ENCODE results near the gene PIERCE2.
"Not testable (repeated sequence)": the region's sequence is repeated elsewhere in the genome, so short reads cannot be mapped to it uniquely, and the experiment has no call there.

The PIERCE2 gene, protein sequence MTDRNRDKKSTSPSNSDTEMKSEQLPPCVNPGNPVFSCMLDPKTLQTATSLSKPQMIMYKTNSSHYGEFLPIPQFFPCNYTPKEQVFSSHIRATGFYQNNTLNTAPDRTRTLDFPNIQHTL

GRCh38 chr15:55408012-55408928, at the start of gene PIERCE2, which contains the start of gene CCPG1:
Gene PIERCE2 (plus strand): TSS chr15:55408495. CDS start chr15:55408769, 274 bp downstream.
Gene CCPG1 (minus strand): TSS chr15:55408359. CDS start chr15:55389424, 18,935 bp downstream.
- DNase-seq, result peak; percentile 69 to 84

- no peak for DNase-seq
Measured at GRCh38 chr15:55360256-55360655, 48.0 kb upstream of the PIERCE2 start.

DNA sequence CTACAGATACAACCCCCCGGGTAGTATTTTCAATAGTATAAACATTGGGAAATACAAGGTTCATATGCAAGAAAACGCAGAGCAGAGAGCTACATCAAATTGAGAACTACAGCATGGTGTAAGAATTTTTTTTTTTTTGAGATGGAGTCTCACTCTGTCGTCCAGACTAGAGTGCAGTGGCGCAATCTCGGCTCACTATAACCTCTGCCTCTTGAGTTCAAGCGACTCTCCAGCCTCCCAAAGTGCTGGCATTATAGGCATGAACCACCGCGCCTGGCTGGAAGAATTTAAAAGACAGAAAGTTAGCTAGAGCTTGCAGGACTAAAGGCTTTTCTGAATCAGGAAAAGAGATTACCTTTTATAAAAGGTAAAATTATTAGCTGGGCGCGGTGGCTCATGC, 47.2 kb upstream of the PIERCE2 start:
- DNase-seq, result no peak

- no peak for DNase-seq
Measured at GRCh38 chr15:55362641-55363040, 45.7 kb upstream of the PIERCE2 start.

GRCh38 chr15:55366981-55367380, 41.3 kb upstream of the PIERCE2 start:
- no peak for DNase-seq

DNA sequence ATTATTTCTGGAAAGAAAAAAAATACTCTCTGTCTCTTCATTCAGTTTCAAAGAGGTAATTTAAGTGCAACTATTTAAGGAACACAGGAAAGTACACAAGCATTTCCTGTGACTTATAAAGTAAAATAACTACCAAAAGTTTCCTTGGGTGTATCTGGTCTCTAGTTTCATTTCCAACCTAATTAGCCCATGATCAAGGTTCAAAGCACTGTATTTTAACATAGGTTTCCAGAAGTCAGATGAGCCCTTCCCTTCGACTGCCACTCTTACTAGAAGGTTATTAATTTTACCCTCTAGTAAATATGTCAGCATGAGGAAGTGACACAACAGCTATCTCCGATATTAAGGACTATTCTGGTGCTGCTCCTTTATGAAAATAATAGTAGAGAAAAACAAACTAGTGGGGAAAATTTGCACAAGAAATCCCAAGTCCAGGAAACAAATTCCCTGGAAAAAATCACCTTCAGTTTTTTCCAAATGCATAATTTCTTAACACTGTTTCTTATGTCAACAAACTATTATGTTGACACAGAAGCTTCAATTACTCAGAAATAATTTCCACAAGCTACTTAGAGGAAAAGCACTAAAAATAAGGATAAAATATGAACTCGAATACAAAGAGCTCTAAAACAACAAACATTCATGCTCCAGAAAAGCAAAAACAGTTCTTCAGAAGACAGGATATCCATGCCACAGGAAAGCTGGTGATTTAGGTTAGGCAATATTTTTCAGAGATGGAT, 35.4 kb upstream of the PIERCE2 start:
- no peak for DNase-seq

DNA sequence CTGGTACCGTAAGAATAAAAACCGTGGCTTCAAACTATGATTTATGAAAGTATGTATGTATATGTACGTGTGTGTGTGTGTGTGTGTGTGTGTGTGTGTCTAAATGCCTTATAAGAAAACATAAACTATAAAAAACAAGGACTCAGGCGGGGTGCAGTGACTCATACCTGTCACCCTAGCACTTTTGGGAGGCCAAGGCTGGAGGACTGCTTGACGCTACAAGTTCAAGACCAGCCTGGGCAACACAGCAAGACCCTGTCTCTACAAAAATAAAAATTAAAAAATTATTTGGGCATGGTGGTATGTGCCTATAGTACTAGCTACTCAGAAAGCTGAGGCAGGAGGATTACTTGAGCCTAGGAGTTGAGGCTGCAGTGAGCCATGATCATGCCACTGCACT, 29.2 kb upstream of the PIERCE2 start:
- DNase-seq, result no peak

DNA sequence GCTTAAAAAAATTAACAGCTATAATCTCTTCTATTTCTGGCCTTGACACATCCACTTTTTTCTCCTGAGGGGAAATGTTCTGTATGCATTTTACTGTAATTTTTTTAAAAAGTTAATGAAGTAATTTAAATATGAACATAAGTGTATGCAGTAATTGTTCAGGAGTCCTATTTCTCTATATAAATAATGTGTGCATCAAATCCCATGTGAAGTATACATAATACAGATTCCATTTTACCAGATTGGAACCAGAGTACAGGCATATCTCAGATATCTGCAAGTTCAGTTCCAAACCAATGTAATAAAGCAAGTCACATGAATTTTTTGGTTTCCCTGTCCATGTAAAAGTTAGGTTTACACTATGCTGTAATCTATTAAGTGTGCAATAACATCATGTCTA, 26.7 kb upstream of the PIERCE2 start:
- no peak for DNase-seq

GRCh38 chr15:55383687-55384086, 24.6 kb upstream of the PIERCE2 start:
- no peak for DNase-seq

GRCh38 chr15:55387027-55387426, 21.3 kb upstream of the PIERCE2 start:
- no peak for DNase-seq

- DNase-seq, result no peak
Measured at GRCh38 chr15:55389264-55389607, 19.1 kb upstream of the PIERCE2 start.

DNA sequence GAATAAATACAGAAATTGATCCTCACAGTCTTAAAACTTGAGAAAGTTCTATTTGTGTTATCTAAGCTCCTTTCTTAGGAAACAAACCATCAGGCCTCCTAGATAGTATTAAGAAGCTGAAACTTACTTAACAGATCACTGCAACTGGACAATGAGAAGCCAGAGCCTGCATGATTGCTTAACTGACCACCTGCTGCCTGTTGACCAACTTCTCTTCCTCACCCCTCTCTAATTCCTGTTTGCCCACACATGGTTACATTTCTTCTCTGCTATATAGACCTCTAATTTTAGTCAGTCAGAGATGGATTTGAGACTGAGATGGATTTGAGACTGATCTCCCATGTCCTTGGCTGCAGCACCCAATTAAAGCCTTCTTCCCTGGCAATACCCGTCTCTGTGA, 13.6 kb upstream of the PIERCE2 start:
- DNase-seq, result no peak

DNA sequence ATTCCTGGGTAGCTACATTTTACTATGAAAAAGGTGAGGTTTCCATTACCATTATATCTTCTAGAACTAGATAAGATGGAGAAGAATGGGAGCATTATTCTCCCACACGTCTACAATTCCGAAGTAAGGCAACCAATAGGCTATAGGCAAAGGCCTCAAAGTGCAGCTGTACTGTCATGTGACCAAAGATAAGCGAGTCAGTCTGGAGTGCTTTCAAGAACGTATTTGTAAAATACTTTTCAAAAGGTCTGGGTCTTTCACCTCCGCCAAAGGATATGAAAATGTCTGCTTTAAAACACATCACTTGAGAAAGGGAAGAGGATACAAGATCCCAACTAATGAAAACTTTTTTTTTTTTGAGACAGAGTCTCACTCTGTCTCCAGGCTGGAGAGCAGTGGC, 10.1 kb upstream of the PIERCE2 start:
- no peak for DNase-seq

GRCh38 chr15:55400050-55400449, 8.2 kb upstream of the PIERCE2 start:
- not testable (repeated sequence) for DNase-seq

DNA sequence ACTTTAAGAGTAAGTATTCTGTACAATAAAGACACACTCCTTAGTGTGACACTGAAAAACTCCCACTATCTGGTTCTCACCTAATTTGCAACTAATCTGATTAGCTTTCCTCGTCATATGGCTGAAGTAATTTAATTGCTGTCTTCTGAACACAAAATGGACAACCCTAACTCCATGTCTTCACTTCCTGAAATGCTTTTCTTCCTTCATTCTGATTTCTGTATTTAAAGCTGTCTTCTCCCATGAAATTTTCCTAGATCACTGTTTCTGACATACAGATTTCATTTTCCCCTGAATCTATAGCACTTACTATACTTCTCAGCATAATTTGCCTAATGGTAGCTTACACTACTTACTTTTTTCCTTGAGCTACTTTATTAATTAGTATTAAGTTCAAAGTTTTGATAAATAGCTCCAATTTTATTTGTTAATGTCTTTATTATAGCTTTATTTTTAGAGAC, 6.5 kb upstream of the PIERCE2 start:
- DNase-seq, result no peak

DNA sequence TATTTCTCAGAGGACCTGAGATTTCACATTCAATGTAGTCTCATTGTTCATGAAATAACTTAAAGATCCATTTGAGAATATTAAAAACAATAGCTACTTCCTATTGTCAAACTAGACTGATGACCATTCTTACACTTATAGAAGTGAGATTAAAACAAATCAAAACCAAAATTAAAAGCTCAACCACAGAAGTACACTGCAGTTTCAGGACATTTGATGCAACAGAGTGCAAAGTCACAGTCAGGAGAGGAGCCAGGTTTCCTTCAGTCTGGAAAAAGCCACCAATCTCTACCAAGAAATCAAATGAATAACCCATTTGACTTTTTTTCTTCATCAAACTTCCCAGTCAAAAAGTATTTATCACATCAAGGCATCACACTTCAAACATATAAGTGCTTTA, 5.6 kb upstream of the PIERCE2 start:
- no peak for DNase-seq

DNA sequence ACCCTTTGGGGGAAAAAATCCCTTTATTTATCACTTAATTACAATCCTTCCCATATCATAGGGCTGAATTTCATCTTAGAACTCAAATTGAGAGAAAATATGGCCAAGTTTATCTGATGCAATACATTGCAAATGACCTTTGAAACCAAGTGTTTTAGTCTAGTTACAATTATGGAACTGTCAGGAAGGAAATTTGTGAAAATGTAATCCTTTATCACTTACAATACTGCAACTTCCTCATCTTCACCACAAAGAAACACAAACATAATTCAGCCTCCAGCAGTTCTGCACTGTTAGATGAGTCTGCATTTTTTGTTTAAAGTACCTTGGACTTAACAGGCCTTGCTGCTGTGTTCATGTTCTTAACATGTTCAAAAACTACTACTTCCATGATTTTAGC, 4.8 kb upstream of the PIERCE2 start:
- no peak for DNase-seq

DNA sequence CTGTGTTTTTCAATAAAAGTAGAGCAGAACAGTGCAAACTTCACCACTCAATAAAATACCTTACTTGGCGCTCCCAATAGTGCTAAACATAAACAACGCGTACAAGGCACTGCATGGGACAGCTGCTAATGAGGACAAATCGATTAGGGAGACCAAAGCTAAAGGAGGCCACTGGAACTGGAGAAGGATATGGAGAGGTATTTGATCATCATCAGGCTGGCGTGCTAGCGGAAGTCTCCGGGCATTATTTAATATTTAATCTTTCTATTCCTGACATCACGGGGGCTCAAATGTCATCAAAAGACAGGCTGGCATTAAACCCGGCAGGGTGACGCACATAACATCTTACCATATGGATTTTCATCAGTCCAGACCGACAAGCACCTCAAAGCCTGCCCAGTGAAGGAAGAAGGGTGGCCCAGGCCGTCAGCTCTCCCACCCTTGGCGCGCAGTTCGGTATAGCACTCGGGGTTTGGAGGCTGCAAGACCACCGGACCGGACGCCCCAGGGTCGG, 740 bp upstream of the PIERCE2 start:
- DNase-seq, result no peak

DNA sequence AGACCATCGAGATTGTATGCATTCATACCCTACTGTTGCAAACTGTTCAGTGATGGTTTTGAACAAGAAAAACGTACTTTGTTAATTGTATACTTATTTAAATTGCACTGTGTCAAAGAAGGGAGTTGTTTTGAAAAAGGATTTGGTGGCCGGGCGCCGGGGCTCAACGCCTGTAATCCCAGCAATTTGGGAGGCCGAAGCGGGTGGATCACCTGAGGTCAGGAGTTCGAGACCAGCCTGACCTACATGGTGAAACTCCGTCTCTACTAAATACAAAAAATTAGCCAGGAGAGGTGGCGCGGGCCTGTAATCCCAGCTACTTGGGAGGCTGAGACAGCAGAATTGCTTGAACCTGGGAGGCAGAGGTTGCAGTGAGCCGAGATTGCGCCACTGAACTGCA, 681 bp downstream of the PIERCE2 start:
- not testable (repeated sequence) for DNase-seq

DNA sequence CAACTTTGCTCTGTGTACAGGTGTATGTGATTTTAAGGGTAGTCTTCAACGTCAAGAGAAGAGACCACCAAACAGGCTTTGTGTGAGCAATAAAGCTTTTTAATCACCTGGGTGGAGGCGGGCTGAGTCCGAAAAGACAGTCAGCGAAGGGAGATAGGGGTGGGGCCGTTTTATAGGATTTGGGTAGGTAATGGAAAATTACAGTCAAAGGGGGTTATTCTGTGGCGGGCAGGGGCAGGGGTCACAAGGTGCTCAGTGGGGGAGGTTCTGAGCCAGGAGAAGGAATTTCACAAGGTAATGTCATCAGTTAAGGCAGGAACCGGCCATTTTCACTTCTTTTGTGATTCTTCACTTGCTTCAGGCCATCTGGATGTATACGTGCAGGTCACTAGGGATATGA, 9.4 kb downstream of the PIERCE2 start:
- DNase-seq, result not testable (repeated sequence)

DNA sequence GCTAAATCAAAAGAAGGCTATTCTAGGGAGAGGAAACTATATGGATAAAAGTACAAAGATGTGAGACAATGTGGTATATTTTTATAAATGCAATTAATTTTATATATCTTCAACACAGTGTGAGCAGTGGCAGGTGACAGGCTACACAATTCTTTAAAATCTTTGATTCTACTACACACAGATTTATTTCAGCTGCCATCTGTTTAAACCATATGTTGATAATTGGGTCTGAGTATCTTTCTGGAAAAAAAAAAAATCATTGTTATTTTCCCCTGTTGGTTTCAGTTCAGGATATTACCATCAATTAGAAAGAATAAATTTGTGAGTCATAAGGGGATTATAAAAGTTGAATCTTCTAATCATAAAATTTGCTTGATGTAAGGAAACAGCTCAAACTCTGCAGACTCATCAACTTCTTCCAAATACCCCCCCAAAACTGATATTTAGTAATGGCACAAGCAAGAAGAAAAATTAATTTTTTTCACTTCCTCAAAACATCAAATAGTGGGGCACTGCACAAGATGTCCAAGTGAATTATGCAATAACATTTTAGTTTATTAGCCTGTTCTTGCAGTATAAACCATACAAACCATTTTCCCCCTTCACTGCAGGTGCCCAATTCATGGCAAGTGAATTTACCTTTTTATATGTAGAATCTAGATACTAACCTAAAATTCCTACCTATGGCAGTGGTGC, 12.0 kb downstream of the PIERCE2 start:
- DNase-seq, result no peak

DNA sequence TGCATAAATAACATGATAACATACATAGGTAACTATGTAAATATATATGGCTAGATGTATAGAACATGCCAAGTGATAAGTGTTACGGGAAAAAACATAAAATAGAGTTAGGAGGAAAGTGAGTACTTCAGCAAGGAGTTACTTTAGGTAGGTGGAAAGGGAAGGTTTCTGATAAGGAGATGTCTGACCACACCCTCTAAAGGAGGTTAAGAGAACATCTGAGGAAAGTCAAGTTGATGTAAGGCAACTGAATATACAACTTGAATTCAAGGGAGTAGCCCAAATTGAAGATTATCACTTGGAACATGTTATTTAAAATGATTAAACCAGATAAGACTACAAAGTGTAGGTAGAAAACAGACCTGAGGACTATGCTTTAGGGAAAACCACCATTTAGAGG, 13.8 kb downstream of the PIERCE2 start:
- DNase-seq, result no peak
